SU-DHL-6 (cell line): ENCODE results near the gene EXOC3L4.

ENCODE experiments used
- H2AFZ ChIP-seq: fragments of 200-600 bp; sonication (generic); 2 replicates; pipeline ENCODE4 v1.6.1; 2014; ENCODE audit warnings: low read depth, mild to moderate bottlenecking, moderate library complexity, mixed read lengths, antibody characterized with exemption, low read length; ENCODE audit not compliant: severe bottlenecking
- H3F3A ChIP-seq: fragments of 200-600 bp; shearing (Covaris generic); 2 replicates; pipeline ENCODE4 v1.6.0; 2016; ENCODE audit warnings: antibody characterized with exemption, mild to moderate bottlenecking; ENCODE audit not compliant: insufficient read depth
- H3K27ac ChIP-seq: fragments of 200-600 bp; sonication (generic); 2 replicates; pipeline ENCODE4 v1.5.1; 2016; ENCODE audit warnings: low read depth, mild to moderate bottlenecking, low read length, moderate library complexity, mixed read lengths
- H3K27me3 ChIP-seq: fragments of 200-600 bp; sonication (generic), shearing (Covaris generic); 2 replicates; pipeline ENCODE4 v1.6.0; 2014; ENCODE audit warnings: mild to moderate bottlenecking, low read length
- H3K36me3 ChIP-seq: fragments of 200-600 bp; sonication (generic); 2 replicates; pipeline ENCODE4 v1.6.1; 2014; ENCODE audit warnings: mild to moderate bottlenecking, low read length, mixed read lengths
- H3K4me2 ChIP-seq: fragments of 300-600, 200-600 bp; shearing (Covaris generic), sonication (generic); 2 replicates; pipeline ENCODE4 v1.6.0; 2014; ENCODE audit warnings: low read length, low read depth, mild to moderate bottlenecking; ENCODE audit not compliant: poor library complexity, severe bottlenecking
- H3K4me3 ChIP-seq: fragments of 200-600 bp; sonication (generic); 2 replicates; pipeline ENCODE4 v1.5.1; 2014; ENCODE audit warnings: antibody characterized with exemption, low read length, mild to moderate bottlenecking, mixed read lengths; ENCODE audit not compliant: insufficient read depth, poor library complexity, severe bottlenecking
- H3K79me2 ChIP-seq: fragments of 200-600 bp; sonication (generic); 2 replicates; pipeline ENCODE4 v1.6.1; 2014; ENCODE audit warnings: mild to moderate bottlenecking, low read length, moderate library complexity; ENCODE audit not compliant: insufficient read depth
- H3K9ac ChIP-seq: fragments of 200-600 bp; sonication (generic); 2 replicates; pipeline ENCODE4 v1.7.0; 2014; ENCODE audit warnings: mild to moderate bottlenecking, low read length
- H3K9me2 ChIP-seq: fragments of 200-600 bp; sonication (generic); replicated peaks from 2 replicates; pipeline ENCODE4 v1.6.1; 2014; ENCODE audit warnings: low read length; ENCODE audit not compliant: insufficient read depth
- H3K9me3 ChIP-seq: fragments of 200-600 bp; sonication (generic); 2 replicates; pipeline ENCODE4 v1.6.1; 2014; ENCODE audit warnings: low read length, mixed read lengths; ENCODE audit not compliant: insufficient read depth
- H4K20me1 ChIP-seq: fragments of 200-600 bp; sonication (generic); 2 replicates; pipeline ENCODE4 v1.6.1; 2014; ENCODE audit warnings: low read depth, mild to moderate bottlenecking, antibody characterized with exemption, low read length, moderate library complexity, mixed read lengths
- CTCF ChIP-seq: fragments of 200-600 bp; sonication (generic); IDR thresholded peaks from one replicate; pipeline ENCODE4 v1.5.1; 2017; ENCODE audit warnings: antibody characterized with exemption, mild to moderate bottlenecking, low read length, moderate library complexity; ENCODE audit not compliant: insufficient read depth, poor library complexity, severe bottlenecking
- EZH2phosphoT487 ChIP-seq: fragments of 200-600 bp; sonication (generic), shearing (Covaris generic); conservative IDR thresholded peaks from 2 replicates; pipeline ENCODE4 v1.6.1; 2018; ENCODE audit warnings: mild to moderate bottlenecking, antibody characterized with exemption, low read length, moderate library complexity, mixed read lengths

The EXOC3L4 gene

GRCh38 chr14:103126088-103126872 is 31.8 kb downstream of the EXOC3L4 start:
- Histone ChIP-seq H3K4me3 (no peak overlapping the region), H2AFZ (no peak overlapping the region), H3K9me2 (no peaks in the 10 kb centered on the region), H3K9ac (no peak overlapping the region), H3K79me2 (no peaks in the 10 kb centered on the region), H3K9me3 (no peaks in the 10 kb centered on the region), H3K4me2 (no peak overlapping the region), H3K27ac (no peak overlapping the region), H3F3A (no peaks in the 10 kb centered on the region), H3K36me3 (no peaks in the 10 kb centered on the region), H4K20me1 (no peaks in the 10 kb centered on the region), H3K27me3 (no peaks in the 10 kb centered on the region)
- TF ChIP-seq EZH2phosphoT487 (no peak), CTCF (no peak)

- Histone ChIP-seq H3K4me3 (no peak overlapping the region), H3K27me3 (no peaks in the 10 kb centered on the region), H3K4me2 (no peak overlapping the region), H3K9ac (no peak overlapping the region), H3K27ac (no peak overlapping the region), H3F3A (no peaks in the 10 kb centered on the region), H3K36me3 (no peaks in the 10 kb centered on the region), H3K79me2 (no peaks in the 10 kb centered on the region), H3K9me2 (no peaks in the 10 kb centered on the region), H3K9me3 (no peaks in the 10 kb centered on the region), H2AFZ (no peak overlapping the region), H4K20me1 (no peaks in the 10 kb centered on the region)
- TF ChIP-seq EZH2phosphoT487: no peak
- TF ChIP-seq CTCF: no peak
These were observed 32.4 kb downstream of the EXOC3L4 start for GRCh38 chr14:103126873-103127304.

- Histone ChIP-seq H3K27ac (no peak overlapping the region), H2AFZ (no peak overlapping the region), H3K36me3 (no peaks in the 10 kb centered on the region), H3K4me2 (no peak overlapping the region), H3K9me2 (no peaks in the 10 kb centered on the region), H3F3A (no peaks in the 10 kb centered on the region), H3K9ac (no peak overlapping the region), H4K20me1 (no peaks in the 10 kb centered on the region), H3K27me3 (no peaks in the 10 kb centered on the region), H3K9me3 (no peaks in the 10 kb centered on the region), H3K4me3 (no peak overlapping the region), H3K79me2 (no peaks in the 10 kb centered on the region)
- TF ChIP-seq EZH2phosphoT487: no peak
- no peak for TF ChIP-seq CTCF
These were observed 32.8 kb downstream of the EXOC3L4 start for GRCh38 chr14:103127356-103127755.
